GM18873 (cell line): ENCODE measurements around the gene CRABP2.

Source experiments
- ATAC-seq: cut with Tn5 transposase; IDR thresholded peaks from one replicate; pipeline ENCODE4 v1.9.1; 2021; ENCODE audit warnings: mild to moderate bottlenecking, moderate library complexity, moderate number of reproducible peaks; ENCODE audit not compliant: unreplicated experiment, low FRiP score

Gene CRABP2

GRCh38 chr1:156659988-156660751 lies 45.2 kb downstream of the CRABP2 start:
- no peak for ATAC-seq

DNA sequence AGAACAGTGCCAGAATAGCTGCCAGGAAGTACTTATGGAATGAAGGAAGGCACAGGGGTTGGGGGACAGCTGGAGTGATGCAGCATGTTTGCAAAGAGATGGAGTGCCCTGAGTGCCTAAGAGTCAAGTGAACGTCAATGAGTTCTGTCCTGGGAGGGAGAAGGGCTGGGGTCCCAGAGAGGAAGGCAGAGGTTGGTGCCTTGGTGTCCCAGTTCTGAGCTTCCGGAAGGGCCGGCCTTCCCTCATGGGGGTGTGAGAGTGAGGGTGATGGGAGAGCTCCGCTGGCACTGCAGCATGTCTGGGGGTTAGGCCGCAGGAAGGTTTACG lies 45.8 kb downstream of the CRABP2 start:
- no peak for ATAC-seq

DNA sequence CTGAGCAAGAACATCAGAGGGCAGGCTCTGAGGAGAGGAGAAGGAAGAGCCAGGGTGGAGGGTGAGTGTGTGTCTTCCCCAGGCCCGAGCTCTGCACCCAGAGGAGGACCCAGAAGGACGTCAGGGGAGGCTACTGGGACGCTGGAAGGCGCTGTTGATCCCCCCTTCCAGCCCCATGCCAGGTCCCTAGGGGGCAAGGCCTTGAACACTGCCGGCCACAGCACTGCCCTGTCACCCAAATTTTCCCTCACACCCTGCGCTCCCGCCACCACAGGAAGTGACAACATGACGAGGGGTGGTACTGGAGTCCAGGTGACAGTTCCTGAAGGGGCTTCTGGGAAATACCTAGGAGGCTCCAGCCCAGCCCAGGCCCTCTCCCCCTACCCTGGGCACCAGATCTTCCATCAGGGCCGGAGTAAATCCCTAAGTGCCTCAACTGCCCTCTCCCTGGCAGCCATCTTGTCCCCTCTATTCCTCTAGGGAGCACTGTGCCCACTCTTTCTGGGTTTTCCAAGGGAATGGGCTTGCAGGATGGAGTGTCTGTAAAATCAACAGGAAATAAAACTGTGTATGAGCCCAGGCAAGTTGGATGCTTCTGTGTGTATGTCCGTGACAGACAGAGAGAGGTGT lies 46.3 kb downstream of the CRABP2 start:
- no peak for ATAC-seq

DNA sequence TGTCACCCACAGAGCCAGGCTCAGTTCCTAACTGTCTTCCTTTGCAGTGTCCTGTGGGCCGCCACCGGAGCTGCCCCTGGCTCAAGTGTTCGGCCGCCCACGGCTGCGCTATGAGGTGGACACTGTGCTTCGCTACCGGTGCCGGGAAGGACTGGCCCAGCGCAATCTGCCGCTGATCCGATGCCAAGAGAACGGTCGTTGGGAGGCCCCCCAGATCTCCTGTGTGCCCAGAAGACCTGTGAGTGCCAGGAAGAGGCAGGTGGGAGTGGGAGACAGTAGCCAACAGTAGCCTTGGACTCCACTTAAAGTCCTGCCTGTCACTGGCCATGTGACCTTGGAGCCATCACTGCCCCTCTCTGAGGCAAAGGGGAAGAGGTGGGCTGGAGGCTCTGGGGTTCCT lies 46.9 kb downstream of the CRABP2 start:
- ATAC-seq, result no peak

GRCh38 chr1:156657741-156658319 lies 47.6 kb downstream of the CRABP2 start:
- ATAC-seq, result no peak

DNA sequence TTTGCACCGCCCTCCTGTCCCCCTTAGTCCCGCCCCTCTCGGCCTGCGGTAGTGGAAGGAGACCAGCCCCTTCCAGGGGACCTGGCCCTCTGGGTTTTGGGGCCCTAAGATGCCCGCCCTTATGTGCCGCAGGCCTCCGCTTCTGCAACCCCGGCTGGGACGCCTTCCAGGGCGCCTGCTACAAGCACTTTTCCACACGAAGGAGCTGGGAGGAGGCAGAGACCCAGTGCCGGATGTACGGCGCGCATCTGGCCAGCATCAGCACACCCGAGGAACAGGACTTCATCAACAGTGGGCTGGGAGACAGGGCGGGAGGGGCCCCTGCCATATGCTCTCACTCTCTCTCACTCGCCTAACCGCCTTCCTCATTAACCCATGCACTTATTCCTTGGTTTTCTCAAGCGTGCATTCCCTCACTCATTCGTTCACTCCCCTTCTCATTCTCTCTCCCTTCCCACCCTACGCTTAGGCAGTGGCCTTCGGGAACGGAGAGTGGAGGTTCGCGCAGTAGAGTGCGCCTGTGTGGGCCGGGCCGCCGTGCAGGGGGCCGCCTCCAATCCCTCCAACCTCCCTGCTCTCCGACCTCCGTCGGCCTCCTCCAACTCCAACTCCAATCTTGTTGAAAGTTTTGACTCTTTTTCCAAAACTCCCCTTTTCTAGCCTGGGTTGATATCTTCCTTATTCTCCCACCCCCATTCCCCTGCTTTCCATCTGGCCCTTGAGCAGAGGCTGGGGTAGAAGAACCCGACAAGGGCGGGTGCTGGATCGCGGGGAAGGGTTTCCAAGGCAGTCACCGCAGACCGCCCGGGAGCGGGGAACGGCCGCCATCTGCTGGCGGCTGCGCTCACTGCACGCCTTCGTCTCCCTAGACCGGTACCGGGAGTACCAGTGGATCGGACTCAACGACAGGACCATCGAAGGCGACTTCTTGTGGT lies 48.3 kb downstream of the CRABP2 start:
- no peak for ATAC-seq

GRCh38 chr1:156655904-156656516 lies 49.4 kb downstream of the CRABP2 start:
- ATAC-seq, result no peak

DNA sequence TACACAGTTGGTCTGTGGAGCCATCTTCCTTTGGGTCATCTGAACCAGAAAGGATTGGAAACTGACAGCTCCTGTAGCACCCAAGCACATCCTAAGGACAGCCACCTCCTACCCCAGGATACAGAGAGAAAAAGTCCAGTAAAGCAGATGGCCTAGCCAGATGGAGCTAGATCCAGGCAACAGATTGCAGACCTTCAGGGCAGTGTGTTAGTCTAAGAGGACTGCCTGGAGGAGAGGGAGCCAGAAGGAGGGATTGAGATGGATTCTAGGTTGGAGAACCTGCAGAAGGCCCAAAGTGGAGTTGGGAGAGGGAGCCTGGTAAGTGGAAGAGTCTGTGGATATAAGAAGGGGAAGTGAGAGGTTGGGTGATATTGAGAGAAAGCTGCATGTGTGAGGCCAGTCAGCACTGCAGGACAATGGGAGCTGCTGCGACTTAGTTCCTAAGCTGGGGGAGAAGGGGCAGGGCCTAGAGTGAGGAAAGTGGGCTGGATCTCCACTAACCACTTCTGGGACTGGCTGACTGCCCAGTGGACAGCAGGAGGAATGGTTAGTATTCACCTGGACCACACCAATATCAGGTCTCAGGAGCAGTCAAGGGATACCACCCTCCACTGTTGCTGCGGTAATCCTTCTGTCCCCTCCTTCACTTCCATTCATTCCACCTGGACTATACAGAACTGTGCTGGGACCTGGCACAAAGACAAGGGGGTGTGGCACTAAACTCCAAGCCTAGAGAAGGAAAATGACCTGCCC lies 50.1 kb downstream of the CRABP2 start:
- no peak for ATAC-seq

GRCh38 chr1:156654700-156655099 lies 50.7 kb downstream of the CRABP2 start:
- ATAC-seq, result no peak

GRCh38 chr1:156652992-156653355 lies 52.4 kb downstream of the CRABP2 start:
- no peak for ATAC-seq

- no peak for ATAC-seq
These were observed 53.0 kb downstream of the CRABP2 start for GRCh38 chr1:156652131-156652991.
